ENCODE data around the gene TMEM101.

Gene TMEM101

GRCh38 chr17:43967251-43967875 is 47.4 kb downstream of the TMEM101 start:
- Histone ChIP-seq H3K4me2 (ENCODE audit: low read depth, low read length, poor library complexity, severe bottlenecking) (no peak overlapping the region), H3K79me2 (ENCODE audit: insufficient read depth, low read length) (no peaks in the 10 kb centered on the region), H3K36me3 (ENCODE audit: low read length) (no peaks in the 10 kb centered on the region), H4K20me1 (ENCODE audit: low read depth, low read length) (no peaks in the 10 kb centered on the region), H3K9ac (ENCODE audit: low read length) (no peak overlapping the region), H3K27ac (ENCODE audit: low read depth, low read length) (no peak overlapping the region), H3F3A (ENCODE audit: insufficient read depth) (no peaks in the 10 kb centered on the region), H3K4me3 (ENCODE audit: insufficient read depth, low read length, poor library complexity, severe bottlenecking) (no peak overlapping the region), H3K9me3 (ENCODE audit: insufficient read depth, low read length) (no peaks in the 10 kb centered on the region), H3K27me3 (ENCODE audit: low read length) (no peaks in the 10 kb centered on the region), H3K9me2 (replicated peaks; ENCODE audit: insufficient read depth, low read length) (no peaks in the 10 kb centered on the region), H2AFZ (ENCODE audit: low read depth, low read length, severe bottlenecking) (no peak overlapping the region)
- no peak for TF ChIP-seq EZH2phosphoT487 (conservative IDR thresholded peaks at IDR 0.05; ENCODE audit: low read length)
- TF ChIP-seq CTCF (IDR thresholded peaks at IDR 0.05; ENCODE audit: insufficient read depth, low read length, poor library complexity, severe bottlenecking) = no peak

- Histone ChIP-seq H4K20me1 (ENCODE audit: low read depth, low read length) (no peaks in the 10 kb centered on the region), H3K4me3 (ENCODE audit: insufficient read depth, low read length, poor library complexity, severe bottlenecking) (no peak overlapping the region), H3F3A (ENCODE audit: insufficient read depth) (no peaks in the 10 kb centered on the region), H2AFZ (ENCODE audit: low read depth, low read length, severe bottlenecking) (no peak overlapping the region), H3K27ac (ENCODE audit: low read depth, low read length) (no peak overlapping the region), H3K9me2 (replicated peaks; ENCODE audit: insufficient read depth, low read length) (no peaks in the 10 kb centered on the region), H3K27me3 (ENCODE audit: low read length) (no peaks in the 10 kb centered on the region), H3K9me3 (ENCODE audit: insufficient read depth, low read length) (no peaks in the 10 kb centered on the region), H3K4me2 (ENCODE audit: low read depth, low read length, poor library complexity, severe bottlenecking) (no peak overlapping the region), H3K9ac (ENCODE audit: low read length) (no peak overlapping the region), H3K36me3 (ENCODE audit: low read length) (no peaks in the 10 kb centered on the region), H3K79me2 (ENCODE audit: insufficient read depth, low read length) (no peaks in the 10 kb centered on the region)
- TF ChIP-seq CTCF (IDR thresholded peaks at IDR 0.05; ENCODE audit: insufficient read depth, low read length, poor library complexity, severe bottlenecking) (no peak), EZH2phosphoT487 (conservative IDR thresholded peaks at IDR 0.05; ENCODE audit: low read length) (no peak)
Observed at GRCh38 chr17:43966276-43966675, 48.5 kb downstream of the TMEM101 start.

GRCh38 chr17:43962479-43962878 is 52.3 kb downstream of the TMEM101 start:
- H2AFZ ChIP-seq (ENCODE audit: low read depth, low read length, severe bottlenecking) = no peak overlapping the region
- TF ChIP-seq EZH2phosphoT487 (conservative IDR thresholded peaks at IDR 0.05; ENCODE audit: low read length) (no peak), CTCF (IDR thresholded peaks at IDR 0.05; ENCODE audit: insufficient read depth, low read length, poor library complexity, severe bottlenecking) (no peak)
- H3K79me2 ChIP-seq (ENCODE audit: insufficient read depth, low read length) = no peaks in the 10 kb centered on the region
- no peaks in the 10 kb centered on the region for H3K9me2 ChIP-seq (replicated peaks; ENCODE audit: insufficient read depth, low read length)
- no peak overlapping the region for H3K27ac ChIP-seq (ENCODE audit: low read depth, low read length)
- H3K36me3 ChIP-seq (ENCODE audit: low read length) = no peaks in the 10 kb centered on the region
- H3K9me3 ChIP-seq (ENCODE audit: insufficient read depth, low read length) = no peaks in the 10 kb centered on the region
- H3F3A ChIP-seq (ENCODE audit: insufficient read depth) = no peaks in the 10 kb centered on the region
- H3K9ac ChIP-seq (ENCODE audit: low read length) = no peak overlapping the region
- H3K4me3 ChIP-seq (ENCODE audit: insufficient read depth, low read length, poor library complexity, severe bottlenecking) = no peak overlapping the region
- no peaks in the 10 kb centered on the region for H3K27me3 ChIP-seq (ENCODE audit: low read length)
- no peak overlapping the region for H3K4me2 ChIP-seq (ENCODE audit: low read depth, low read length, poor library complexity, severe bottlenecking)
- H4K20me1 ChIP-seq (ENCODE audit: low read depth, low read length) = no peaks in the 10 kb centered on the region
